DMS153 treated with DMSO at 0.1 percent for 48 hours (cell line): Measurements from ENCODE around the gene ATL1.
"Not testable (repeated sequence)": the region's sequence is repeated elsewhere in the genome, so short reads cannot be mapped to it uniquely, and the experiment has no call there.

Experiments used
- DNase-seq: peaks from one replicate; lab custom pipeline; 2025; ENCODE audit not compliant: unreplicated experiment; lab: John Stamatoyannopoulos, UW

ATL1 gene

DNA sequence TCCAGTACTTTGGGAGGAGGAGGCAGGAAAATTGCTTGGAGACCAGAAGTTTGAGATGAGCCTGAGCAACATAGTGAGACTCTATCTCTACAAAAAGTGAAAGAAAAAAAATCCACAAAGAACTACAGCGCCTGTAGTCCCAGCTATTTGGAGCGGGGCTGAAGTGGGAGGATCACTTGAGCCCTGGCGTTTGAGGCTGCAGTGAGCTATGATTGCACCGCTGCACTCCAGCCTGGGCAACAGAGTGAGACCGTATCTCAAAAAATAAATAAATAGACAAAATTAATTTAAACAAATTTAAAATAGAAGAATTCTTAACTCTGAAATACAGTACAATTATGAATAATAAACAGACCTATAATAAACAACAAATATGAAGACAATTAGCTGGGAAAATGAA is 40.9 kb downstream of the ATL1 start:
- DNase-seq: no peak

DNA sequence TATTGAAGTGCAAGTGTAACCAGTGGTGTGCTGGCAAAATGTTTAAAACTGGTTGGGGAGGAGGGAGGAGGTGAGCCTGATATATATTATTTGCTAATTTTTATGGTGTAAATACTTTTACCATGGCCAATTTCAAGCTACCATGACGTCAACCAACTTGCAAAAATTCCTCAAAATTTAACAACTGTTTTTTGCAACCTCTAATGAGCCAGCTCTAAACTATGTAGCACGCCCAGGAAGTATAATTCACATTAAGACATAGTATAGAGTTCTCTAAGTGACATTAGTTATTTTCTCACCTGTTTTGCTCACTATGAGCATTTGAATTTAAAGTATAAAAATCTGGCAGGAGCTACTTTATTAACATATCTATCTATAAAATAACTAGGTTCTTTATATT is 41.4 kb downstream of the ATL1 start:
- no peak for DNase-seq

DNA sequence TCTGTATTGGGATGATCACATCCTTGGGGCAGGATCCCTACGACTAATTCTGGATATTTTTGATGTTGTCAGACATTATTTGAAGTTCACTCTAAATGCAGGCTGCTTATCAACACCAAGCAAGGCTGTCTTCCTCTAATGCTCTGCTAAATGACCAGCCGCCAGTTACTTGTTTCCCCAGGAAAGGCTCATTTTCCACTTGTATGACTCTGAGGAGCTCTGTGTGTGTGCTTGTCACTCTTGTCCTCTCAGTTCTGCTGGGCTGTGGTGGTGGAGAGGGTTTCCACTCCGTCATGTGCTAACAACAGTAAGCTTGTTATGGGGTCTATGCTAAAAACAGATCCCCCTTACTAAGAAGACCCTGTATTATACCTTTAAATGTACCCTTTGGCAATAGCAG is 42.1 kb downstream of the ATL1 start:
- no peak for DNase-seq

DNA sequence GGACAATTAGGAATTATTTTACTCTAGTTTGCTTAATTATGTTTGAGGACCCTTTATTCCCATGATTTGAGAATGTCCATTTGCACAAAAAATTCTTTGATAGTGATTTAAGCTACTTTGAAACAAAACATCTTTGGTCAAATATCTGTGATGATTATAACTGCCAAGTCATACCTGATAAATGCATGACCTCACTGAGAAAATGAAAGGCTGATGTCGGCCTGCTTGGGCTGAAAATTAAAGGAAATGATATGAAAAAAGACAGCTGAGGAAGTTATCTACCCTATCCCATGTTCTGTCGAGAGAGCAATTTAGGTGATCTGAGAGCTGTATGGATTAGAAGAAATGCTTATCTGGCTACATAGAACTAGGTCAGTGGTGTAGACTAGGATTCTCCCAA is 43.6 kb downstream of the ATL1 start:
- no peak for DNase-seq

DNA sequence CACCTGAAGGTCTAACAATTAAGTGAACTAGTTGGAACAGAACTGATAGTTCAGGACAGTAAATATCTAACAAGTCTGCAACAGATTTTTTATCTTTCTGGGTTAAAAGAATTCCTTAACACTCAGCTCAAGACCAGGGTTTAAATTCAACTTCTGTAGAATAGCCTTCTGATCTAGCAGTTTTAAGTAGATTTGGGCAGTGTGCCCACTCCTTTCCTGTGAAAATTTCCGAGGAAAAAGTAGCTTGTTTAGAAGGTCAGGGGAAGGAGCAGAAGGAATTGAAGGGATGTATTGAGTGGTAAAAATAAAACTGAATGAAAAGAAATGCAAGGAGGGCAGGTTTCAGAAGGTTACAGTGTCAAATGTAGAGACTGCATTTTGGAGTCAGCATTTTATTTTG is 45.8 kb downstream of the ATL1 start:
- DNase-seq: no peak

DNA sequence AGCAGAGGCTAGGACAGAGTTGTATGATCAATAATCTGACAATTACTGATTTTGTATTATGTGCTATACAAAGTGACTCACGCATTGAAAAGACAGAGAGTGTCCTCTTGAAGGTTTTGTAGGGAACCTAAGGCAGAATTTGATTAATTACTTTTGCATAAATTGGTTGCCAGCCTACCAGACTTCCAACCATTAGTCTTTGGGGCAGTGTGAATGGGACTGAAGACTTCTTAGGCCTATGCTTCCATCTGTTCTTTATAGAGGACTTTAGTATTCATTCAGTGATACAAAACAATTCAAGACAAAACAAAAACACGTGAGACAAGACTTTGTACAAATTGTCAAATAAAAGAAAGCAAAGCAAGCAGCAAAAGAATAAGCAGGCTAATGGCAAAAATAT is 46.5 kb downstream of the ATL1 start:
- no peak for DNase-seq

DNA sequence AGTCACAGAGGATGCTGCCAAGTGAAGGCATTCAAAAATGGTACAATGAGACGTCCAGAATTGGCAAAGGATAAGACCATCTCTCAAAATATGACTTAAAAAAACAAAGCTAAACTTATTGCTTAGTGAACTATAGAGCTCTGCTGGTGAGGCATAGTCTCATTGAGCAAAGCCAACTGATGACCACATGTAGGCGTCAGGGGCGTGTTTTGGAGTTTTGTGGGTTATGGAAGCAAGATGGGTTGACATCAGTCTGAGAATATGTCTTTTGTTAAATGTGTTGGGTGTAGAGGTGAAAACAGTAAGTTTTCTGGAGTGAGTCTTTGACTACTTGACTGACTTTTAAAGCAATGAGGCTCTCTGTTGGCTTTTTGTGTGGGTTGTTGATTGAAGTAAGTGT is 47.2 kb downstream of the ATL1 start:
- no peak for DNase-seq

DNA sequence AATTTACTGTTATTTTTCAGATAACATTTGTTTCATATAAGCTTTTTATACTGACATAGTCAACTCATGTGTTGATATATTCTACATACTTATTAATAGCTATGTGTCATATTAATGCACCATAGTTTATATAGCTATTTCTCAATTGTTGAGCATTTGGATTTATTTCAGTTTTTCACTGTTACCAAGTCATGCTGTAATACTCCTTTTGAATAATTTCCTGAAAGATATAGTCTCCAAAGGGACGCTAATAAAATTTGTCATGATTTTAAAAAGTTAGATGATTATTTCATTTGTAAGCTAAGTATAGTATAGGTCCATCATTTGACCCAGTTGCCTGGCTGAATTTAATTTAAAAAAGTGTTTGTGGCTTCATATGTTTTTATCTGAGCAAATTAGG is 47.8 kb downstream of the ATL1 start:
- no peak for DNase-seq

DNA sequence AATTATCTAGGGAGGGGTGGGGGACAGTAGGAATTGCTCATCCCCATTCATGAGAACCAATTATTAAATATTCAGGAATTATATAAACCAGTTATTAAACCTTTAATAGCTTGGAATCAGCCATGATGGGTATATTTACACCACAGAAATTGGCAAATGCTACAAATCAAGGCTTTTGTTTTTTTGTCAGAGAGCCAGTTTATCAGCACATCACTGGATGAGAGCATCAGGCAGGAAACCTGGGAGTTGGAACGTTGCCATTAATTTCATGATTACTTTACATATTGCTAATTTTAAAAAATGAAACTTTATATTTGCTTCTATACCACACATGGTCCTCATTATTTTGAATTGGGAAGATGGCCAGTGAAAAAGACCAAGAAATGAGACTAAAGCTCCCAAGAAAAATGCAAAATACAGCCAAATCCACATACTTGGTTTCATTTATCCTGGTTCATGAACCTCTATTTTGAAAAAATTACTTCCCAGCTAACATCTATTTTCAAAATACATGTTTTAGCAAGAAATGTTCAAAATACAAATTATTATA is 48.4 kb downstream of the ATL1 start:
- no peak for DNase-seq

DNA sequence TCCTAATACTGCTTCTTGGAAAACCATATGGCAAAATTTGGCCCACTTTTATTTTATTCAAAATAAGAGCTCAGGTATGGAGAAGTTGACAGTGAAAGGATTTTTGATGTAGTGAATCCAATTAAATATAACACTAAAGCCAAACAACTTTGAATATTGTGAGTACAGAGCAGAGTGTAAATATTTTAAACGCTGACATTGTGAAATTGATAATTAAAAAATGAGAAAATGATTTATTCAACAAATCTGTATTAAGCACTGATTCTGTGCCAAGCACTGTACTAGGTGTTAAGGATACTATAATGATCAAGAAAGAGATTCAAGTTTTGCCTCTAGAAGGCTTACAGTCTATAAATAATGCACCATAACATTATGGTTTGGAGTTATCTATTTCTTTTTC is 50.5 kb downstream of the ATL1 start:
- no peak for DNase-seq

DNA sequence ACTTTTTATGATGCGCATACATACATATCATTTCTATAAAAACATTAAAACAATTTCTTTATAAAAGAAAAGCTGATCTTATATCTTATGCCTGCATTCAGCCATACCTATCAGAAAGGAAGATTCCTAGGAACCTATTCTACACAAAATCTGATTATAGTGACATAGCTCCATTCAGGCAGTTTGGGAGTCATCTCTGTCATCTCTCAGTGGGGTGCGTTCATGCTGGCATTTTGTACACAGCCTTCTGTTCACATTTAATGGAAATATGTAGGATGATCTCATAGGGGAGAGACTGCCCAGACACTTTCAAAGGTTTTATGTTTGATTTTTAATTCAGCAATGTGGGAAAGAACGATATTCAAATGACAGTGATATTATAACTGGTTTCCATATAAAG is 52.9 kb downstream of the ATL1 start:
- no peak for DNase-seq

DNA sequence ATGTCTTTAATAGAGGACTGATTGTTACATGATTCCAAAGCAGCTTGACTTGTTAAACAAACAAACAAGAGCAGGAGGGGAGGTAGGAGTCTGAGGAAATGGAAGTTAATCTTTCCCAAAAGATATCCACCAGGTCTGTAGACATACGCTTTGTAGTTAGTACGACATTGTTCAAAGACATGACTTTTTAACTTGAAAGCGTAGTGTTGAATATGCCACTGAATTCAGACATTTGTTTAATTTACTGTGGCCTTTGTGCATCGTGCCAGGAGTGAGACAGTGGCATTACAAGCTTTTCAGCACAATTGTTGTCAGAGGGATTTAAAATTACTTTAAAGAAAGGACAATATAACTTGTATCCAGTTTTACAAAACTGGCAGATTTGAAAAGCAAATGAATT is 55.1 kb downstream of the ATL1 start:
- no peak for DNase-seq

DNA sequence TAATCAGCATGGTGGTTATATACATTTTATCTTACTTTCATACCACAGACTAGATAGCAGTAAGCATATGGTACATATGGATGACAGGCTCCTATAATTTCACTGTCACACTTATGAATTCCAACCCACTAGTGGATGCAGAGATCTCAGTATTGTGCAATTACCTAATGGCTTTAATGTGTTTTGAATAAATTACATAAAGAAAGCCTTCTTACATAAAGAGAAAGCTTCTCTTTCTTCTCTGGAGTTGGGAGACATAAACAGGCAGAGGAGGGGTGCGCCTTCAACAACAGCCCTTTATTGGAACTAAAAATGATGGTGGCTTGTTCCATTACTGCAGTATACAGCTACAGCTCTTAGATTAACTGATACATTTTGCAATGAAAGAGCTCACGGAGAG is 55.6 kb downstream of the ATL1 start:
- no peak for DNase-seq

DNA sequence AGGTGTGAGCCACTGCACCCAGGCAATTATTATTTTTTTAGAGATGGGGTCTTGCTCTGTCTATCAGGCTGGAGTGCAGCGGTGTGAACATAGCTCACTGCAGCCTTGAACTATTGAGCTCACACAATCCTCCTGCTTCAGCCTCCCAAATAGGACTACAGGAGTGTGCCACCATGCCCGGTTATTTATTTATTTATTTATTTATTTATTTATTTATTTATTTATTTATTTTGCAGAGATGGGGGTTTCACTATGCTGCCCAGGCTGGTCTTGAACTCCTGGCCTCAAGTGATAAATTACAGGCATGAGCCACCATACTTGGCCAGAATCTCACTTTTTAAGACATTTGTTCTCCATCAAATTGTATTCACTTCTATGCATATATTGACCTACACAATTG is 56.3 kb downstream of the ATL1 start:
- DNase-seq: no peak

DNA sequence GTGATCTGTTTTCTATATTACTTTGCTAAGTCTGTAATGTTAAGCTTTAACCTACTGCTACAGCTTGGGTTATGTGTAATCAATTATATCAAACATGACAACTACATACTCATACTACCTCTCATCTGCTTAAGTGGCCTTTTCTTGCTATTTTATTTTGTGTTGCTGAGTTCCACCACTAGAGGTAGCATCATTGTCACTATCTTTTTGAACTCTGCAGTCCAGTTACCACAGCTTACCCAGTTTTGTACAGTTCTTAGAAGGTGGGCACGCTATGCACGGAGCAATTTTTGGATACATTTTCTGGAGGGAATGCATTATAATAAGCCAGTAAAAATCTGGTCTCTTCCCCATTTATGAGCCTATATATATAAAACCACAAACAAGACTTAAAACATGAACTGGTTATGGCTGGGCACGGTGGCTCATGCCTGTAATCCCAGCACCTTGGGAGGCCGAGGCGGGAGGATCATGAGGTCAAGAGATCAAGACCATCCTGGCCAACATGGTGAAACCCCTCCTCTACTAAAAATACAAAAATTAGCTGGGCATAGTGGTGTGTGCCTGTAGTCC is 59.7 kb downstream of the ATL1 start:
- DNase-seq: no peak

DNA sequence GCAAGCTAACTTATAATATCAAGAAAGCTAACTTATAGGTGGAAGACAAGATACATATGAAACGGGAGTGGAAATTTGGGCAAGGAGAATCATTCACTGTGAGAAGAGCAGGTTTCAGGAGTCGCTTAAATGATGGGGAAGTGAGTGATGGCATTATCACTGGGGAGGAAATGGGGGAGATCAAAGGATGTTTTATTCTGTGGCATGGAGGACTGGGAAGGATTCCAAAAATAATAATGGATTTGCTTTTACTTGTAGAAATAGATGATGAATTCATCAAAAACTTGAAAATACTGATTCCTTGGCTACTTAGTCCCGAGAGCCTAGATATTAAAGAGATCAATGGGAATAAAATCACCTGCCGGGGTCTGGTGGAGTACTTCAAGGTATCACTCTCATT is 60.4 kb downstream of the ATL1 start:
- DNase-seq: no peak

DNA sequence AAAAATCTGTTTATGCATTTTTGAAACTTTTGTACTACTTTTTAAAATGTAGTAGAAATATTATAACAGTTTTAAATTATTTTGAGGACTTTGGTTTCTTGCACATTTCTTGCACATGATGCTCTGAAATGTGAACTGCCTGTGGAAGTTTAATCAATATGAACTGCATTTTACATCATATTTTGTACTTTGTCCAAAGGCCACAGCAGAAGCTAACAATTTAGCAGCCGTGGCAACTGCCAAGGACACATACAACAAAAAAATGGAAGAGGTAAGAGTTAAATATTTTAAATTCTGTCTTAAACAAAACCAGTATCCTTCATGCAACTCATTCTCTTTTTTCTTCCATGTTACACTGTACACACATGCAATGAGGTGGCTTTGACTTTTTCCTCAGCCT is 63.0 kb downstream of the ATL1 start:
- DNase-seq: no peak

DNA sequence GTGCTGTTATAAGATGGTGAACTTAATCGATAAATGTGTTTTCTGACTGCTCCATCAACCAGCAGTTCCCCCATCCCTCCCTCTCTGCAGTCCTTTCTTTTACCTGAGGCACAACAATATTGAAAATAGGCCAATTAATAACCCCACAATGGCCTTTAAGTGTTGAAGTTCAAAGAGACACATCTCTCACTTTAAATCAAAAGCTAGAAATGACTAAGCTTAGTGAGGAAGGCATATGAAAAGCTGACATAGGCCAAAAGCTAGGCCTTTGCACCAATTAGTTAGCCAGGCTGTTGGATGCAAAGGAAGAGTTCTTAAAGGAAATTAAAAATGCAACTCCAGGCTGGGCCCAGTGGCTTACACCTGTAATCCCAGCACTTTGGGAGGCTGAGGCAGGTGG is 64.5 kb downstream of the ATL1 start:
- no peak for DNase-seq

DNA sequence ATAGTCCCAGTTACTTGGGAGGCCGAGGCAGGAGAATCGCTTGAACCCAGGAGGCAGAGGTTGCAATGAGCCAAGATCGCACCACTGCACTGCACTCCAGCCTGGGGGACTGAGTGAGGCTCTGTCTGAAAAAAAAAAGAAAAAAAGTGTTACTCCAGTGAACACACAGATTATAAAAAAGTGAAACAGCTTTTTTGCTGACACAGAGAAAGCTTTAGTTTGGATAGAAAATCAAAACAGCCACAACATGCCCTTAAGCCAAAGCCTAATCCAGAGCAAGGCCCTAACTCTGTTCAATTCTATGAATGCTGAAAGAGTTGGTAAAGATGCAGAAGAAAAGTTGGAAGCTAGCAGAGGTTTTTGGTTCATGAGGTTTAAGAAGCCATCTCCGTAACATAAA is 65.0 kb downstream of the ATL1 start:
- not testable (repeated sequence) for DNase-seq

DNA sequence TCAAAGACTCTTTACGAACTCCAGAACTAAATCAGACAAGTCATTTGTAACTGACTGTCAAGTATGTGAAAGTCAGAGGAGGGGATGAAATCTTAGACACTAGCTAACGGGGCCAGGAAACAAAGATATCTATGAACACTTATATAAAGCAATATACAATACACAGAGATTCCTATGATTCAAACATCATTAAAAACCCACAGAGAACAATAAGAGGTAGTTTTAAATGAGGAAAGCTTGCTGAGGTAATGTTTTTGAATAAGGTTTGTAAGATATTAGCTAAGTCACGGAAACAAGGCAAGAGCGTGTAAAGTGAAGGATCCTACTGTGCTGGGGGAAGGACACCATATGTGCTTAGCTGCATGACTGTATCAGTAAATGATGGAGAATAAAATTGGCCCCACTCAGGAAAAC is 71.5 kb downstream of the ATL1 start:
- no peak for DNase-seq

DNA sequence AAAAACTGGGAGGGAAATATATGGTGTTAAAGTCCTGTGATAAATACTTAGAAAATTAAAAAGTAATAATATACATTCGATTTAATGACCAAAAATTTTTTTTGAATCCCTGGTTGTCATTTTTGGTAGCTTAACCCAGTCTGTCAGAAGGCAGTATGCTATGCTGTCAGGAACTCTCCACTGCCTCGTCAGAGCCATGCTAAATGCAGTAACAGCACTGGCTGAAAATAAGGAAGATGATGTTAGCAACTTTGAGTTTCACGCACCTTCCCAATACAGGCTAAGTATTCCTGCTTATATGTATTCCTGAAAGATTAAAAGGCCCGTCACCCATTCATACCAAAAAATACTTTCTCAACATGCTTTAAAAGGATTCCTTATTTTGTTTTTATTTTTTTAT is 74.0 kb downstream of the ATL1 start:
- DNase-seq: no peak

DNA sequence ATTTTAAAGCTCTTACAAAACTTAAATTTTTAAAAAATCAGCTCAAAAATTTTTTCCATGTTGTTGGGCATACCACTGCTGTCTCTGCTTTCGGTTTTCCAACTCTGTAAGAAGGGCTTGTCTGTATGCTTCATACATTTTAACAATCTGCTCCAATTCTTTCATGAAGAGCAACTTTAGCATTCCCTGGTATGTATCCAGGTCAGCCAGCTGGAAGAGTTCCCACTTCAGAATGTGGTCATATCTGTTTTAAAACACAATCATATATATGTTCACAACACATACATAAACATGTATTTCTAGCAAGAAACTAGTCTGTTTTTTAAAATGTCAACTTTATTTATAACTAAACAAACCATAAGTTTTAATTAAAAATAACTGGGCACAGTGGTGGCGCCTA is 75.2 kb downstream of the ATL1 start:
- DNase-seq: no peak

DNA sequence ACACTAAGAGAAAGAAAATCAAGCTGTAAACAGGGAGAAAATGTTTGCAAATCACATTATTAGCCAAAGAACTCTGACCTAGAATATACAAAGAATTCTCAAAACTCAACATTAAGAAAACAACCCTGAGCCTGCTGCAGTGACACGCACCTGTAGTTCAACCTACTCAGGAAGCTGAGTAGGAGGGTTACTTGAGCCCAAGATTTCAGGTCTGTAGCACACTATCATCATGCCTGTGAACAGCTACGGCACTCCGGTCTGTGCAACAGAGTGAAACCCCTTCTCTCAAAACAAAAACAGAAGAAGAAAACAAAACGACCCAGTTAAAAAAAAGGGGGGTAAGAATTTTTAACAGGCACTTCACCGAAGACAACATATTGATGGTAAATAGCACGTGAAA is 87.3 kb downstream of the ATL1 start:
- DNase-seq: no peak

DNA sequence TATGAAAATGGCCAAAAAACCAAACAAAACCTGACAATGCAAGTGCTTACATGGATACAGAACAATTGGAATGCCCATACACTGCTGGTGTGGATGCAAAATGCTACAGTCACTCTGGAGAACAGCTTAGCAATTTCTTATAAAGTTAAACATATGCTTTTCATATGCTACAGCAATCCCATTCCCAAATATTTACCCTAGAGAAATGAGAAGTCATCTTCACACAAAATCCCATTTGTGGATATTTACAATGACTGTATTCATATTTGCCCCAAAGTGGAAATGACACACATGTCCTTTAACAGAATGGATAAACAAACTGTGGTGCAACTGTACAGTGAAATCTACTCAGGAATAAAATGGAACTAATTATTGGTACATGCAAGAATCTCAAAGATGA is 87.8 kb downstream of the ATL1 start:
- DNase-seq: no peak
